Thymus (tissue), 11 donors: ENCODE measurements around the gene DAZAP1. TPM values are rescaled to one million over a fixed set of nuclear protein-coding genes. Genes with fewer than 3 reads are reported as not detected.
"Not testable (repeated sequence)": the region's sequence is repeated elsewhere in the genome, so short reads cannot be mapped to it uniquely, and the experiment has no call there.

Experiments used
- DNase-seq, 9 donors: peaks; one replicate each; pipeline ENCODE4 v3.0.0-alpha.2; 2013; ENCODE audit warnings: low spot score in 9 of 9, low read depth in 6 of 9, missing footprints in 1 of 9
- H3K27ac ChIP-seq, 2 donors: one replicate each; pipeline ENCODE4 v1.5.1; 2013; ENCODE audit warnings: control low read depth in 1 of 2, low read depth in 1 of 2, low read length in 1 of 2, mild to moderate bottlenecking in 1 of 2, moderate library complexity in 1 of 2
- H3K27me3 ChIP-seq, 2 donors: one replicate each; pipeline ENCODE4 v1.5.1; 2013; ENCODE audit warnings: low read length in 1 of 2; ENCODE audit not compliant: control insufficient read depth in 2 of 2, insufficient read depth in 1 of 2
- H3K36me3 ChIP-seq, 2 donors: one replicate each; pipeline ENCODE4 v1.5.1; 2013; ENCODE audit warnings: low read length in 1 of 2, mild to moderate bottlenecking in 1 of 2, moderate library complexity in 1 of 2; ENCODE audit not compliant: control insufficient read depth in 2 of 2, insufficient read depth in 2 of 2
- H3K4me1 ChIP-seq, 2 donors: one replicate each; pipeline ENCODE4 v1.5.1; 2013; ENCODE audit warnings: low read length in 2 of 2; ENCODE audit not compliant: control insufficient read depth in 2 of 2, insufficient read depth in 2 of 2
- H3K4me3 ChIP-seq, 2 donors: one replicate each; pipeline ENCODE4 v1.5.1; 2013; ENCODE audit warnings: low read length in 2 of 2, control low read depth in 1 of 2, mild to moderate bottlenecking in 1 of 2
- H3K9me3 ChIP-seq, 2 donors: one replicate each; pipeline ENCODE4 v1.5.1; 2013; ENCODE audit warnings: low read length in 1 of 2, mild to moderate bottlenecking in 1 of 2; ENCODE audit not compliant: control insufficient read depth in 2 of 2, insufficient read depth in 1 of 2
- WGBS: extraction: QIAGEN DNeasy Blood & Tissue Kit; methylation state at CpG from one replicate; pipeline ENCODE4 v1.1.7; 2013; 5-methylcytosine and 5-hydroxymethylcytosine counted together
- polyA plus RNA-seq: library from polyadenylated mRNA; stranded (reverse); fragments of 200-250 nt; gene quantifications from one replicate; pipeline ENCODE4 v1.2.3, GENCODE V29; 2013
- total RNA-seq: library from RNA; stranded (reverse); fragments of 120-200 nt; gene quantifications from one replicate; pipeline ENCODE4 v1.2.4, GENCODE V29; 2013
- donor health status: healthy.

Gene DAZAP1
- total and polyA plus RNA-seq, 2 donors, result 67.8 to 112 TPM

DNA sequence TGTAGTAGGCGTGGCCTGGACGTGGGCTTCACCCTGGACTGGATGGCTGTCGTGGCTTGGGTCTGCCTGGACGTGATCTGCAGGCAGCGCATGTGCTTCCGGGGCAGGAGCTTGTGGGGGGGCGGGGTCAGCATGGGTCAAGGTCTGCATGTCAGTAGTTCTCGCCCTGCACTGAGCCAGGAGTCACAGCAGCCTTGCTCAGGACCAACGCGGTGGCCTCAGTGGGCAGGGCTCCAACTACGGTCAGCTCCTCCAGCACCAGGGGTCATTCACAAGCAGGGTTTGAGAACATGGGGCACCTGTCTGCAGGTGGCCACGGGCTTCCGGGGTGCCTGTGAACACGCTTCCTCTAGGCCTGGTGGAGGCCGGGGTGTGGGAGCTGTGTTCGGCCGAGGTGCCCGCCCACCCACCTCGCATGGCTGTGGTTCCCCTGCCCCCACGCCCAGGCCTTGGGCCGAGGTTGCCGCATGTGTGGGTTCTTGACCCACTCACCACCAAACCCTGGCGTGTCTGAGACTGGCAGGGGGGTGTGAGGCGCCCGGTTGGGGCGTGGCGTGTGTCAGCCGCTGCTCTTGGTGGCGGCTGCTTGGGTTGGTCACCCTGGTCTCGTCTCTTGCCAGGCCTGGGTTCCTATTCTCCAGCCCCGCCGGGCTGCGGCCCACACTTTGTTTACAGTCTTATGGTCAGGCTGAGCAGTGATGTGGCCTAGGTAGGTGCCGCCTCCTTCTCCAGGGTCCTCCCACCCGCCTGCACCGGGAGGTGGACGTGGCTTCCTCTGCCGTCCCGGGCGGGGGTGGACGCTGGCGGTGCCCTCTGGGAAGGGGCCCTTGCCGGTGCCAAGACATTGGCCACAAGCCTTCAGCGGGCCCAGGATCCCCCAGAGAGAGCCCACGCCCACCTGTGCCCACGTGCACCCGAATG is 26.0 kb downstream of the DAZAP1 start:
- H3K27me3 ChIP-seq, result no peaks in the 10 kb centered on the region
- DNase-seq, result no peak
- peaks cover 60 to 65% of the 10 kb centered on the region in 2 donors for H3K36me3 ChIP-seq
- 97% methylated on average over 47 of the region's 47 CpGs for WGBS
- no peak overlapping the region for H3K27ac ChIP-seq
- no peaks in the 10 kb centered on the region for H3K9me3 ChIP-seq
- H3K4me1 ChIP-seq, result peaks cover 0 to 3% of the 10 kb centered on the region in 2 donors
- no peak overlapping the region for H3K4me3 ChIP-seq

GRCh38 chr19:1434040-1434366 is 26.6 kb downstream of the DAZAP1 start:
- H3K4me3 ChIP-seq, result no peak overlapping the region
- no peak overlapping the region for H3K27ac ChIP-seq
- no peaks in the 10 kb centered on the region for H3K9me3 ChIP-seq
- H3K36me3 ChIP-seq, result peaks cover 54 to 59% of the 10 kb centered on the region in 2 donors
- peaks cover 0 to 4% of the 10 kb centered on the region in 2 donors for H3K4me1 ChIP-seq
- 96% methylated on average over 17 of the region's 17 CpGs for WGBS
- DNase-seq, result no peak
- no peaks in the 10 kb centered on the region for H3K27me3 ChIP-seq

GRCh38 chr19:1434577-1435060 is 27.2 kb downstream of the DAZAP1 start:
- peaks cover 5 to 10% of the 10 kb centered on the region in 2 donors for H3K4me1 ChIP-seq
- 97% methylated on average over 39 of the region's 39 CpGs for WGBS
- H3K27me3 ChIP-seq, result no peaks in the 10 kb centered on the region
- no peaks in the 10 kb centered on the region for H3K9me3 ChIP-seq
- DNase-seq, result no peak
- H3K4me3 ChIP-seq, result no peak overlapping the region
- no peak overlapping the region for H3K27ac ChIP-seq
- H3K36me3 ChIP-seq, result peaks cover 51 to 56% of the 10 kb centered on the region in 2 donors

GRCh38 chr19:1435378-1435989 is 28.1 kb downstream of the DAZAP1 start:
- Histone ChIP-seq H3K36me3 (peaks cover 51 to 56% of the 10 kb centered on the region in 2 donors), H3K9me3 (no peaks in the 10 kb centered on the region), H3K4me3 (no peak overlapping the region), H3K27ac (no peak overlapping the region), H3K27me3 (no peaks in the 10 kb centered on the region), H3K4me1 (peaks cover 7 to 12% of the 10 kb centered on the region in 2 donors)
- 95% methylated on average over 21 of the region's 21 CpGs for WGBS
- no peak for DNase-seq

DNA sequence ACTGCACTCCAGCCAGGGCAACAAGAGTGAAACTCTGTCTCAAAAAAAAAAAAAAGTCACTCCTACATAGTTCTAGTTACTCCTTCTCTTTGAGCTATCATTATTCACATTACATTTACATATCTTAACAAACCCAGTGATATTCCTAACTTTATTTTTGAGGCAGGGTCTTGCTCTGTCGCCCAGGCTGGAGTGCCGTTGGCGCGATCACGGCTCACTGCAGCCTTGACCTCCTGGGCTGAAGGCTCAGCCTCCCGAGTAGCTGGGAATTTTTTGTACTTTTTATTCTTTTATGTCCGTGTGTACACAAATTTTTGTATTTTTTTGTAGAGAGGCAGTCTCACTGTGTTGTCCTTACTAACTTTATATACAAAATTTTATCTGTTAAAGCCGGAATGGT is 30.2 kb downstream of the DAZAP1 start:
- H3K9me3 ChIP-seq, result no peaks in the 10 kb centered on the region
- peak overlapping the region in 1 of 2 donors; percentile 74 for H3K4me3 ChIP-seq
- peaks cover 53 to 60% of the 10 kb centered on the region in 2 donors for H3K36me3 ChIP-seq
- H3K27me3 ChIP-seq, result no peaks in the 10 kb centered on the region
- DNase-seq, result no peak
- peaks cover 7 to 12% of the 10 kb centered on the region in 2 donors for H3K4me1 ChIP-seq
- 87% methylated on average over 8 of the region's 8 CpGs for WGBS
- no peak overlapping the region for H3K27ac ChIP-seq

DNA sequence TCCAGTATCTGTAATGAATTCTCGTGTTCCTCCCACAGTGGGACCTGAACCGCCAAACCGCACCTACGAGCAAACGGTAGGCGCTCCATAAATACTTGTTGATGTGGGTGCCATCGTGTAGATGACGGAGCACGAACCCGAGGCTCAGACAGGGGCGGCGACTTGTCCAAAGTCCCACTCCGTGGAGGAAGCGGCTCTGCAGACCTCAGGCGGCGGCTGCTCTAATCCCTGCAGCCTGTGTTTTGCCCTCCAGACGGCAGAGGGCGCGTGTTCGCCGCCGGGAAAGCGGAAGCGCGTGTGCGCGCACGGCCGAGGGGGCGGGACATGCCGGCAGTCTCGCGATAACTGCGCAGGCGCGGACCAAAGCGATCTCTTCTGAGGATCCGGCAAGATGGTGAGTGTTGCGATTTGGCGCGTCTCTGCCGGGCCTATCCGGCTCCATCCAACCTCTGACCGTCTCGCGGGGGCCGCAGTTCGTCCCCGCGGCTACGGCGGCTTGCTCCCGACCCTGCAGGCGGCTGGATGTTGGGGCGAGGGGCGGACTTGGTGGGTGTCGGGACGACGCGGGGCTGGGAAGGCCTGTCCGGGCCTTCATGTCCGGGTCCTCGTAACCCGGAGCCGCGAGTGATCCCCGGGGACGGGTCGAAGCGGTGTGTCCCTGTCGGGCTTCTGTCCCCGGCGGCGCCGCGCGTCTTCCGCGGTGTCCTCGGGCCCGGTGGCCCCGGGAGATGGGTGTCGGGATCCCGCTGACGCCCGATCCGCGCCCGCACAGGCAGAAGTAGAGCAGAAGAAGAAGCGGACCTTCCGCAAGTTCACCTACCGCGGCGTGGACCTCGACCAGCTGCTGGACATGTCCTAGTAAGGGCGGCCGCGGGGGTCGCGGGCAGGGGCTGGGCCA is 30.9 kb downstream of the DAZAP1 start, which contains the start of gene RPS15:
Gene RPS15, plus strand, starts transcription at position 362 of the 898 bp plus-strand sequence. Its CDS starts 30 bp downstream, at position 392.
- H3K4me3 ChIP-seq, result peak within 1 kb of the TSS; percentile 74 to 96
- H3K36me3 ChIP-seq, result peaks cover 46 to 53% of the 10 kb centered on the region in 2 donors
- peaks cover 7 to 12% of the 10 kb centered on the region in 2 donors for H3K4me1 ChIP-seq
- peak within 1 kb of the TSS; percentile 89 for H3K27ac ChIP-seq
- no peaks in the 10 kb centered on the region for H3K9me3 ChIP-seq
- DNase-seq, result peak; percentile 90 to 98 (median 95)
- 2% methylated on average over 100 of the region's 100 CpGs for WGBS
- H3K27me3 ChIP-seq, result no peaks in the 10 kb centered on the region

- H3K36me3 ChIP-seq, result peaks cover 40 to 46% of the 10 kb centered on the region in 2 donors
These were observed 31.6 kb downstream of the DAZAP1 start for GRCh38 chr19:1438933-1439354.

DNA sequence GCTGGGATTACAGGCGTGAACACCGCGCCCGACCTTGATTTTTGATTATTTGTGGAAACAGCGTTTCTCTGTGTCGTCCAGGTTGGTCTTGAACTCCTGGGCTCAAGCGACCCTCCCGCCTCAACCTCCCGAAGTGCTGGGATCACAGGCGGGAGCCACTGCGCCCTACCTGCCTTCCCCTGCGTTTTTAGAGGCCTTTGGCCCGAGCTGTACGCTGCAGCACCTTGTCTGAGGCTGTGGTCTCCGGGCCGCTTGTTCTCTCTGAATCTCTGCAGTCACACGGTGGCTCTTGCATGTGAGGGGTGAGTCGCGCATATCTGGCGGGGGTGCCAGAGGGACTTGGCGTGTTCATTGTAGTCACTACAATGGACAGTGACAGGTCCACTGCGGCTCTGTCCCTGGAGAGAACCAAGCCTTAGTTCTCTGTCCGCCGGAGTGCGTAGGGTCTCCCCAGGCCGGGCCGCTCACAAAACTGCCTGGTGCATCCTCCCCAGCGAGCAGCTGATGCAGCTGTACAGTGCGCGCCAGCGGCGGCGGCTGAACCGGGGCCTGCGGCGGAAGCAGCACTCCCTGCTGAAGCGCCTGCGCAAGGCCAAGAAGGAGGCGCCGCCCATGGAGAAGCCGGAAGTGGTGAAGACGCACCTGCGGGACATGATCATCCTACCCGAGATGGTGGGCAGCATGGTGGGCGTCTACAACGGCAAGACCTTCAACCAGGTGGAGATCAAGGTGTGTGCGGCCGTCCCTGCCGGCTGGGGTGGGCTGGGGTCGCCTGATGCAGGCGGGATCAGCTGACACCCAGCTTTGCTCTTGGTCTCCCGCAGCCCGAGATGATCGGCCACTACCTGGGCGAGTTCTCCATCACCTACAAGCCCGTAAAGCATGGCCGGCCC is 32.4 kb downstream of the DAZAP1 start:
- WGBS, result 94% methylated on average over 57 of the region's 57 CpGs
- not testable (repeated sequence) for DNase-seq, H3K9me3 ChIP-seq, H3K27me3 ChIP-seq, H3K27ac ChIP-seq
- Histone ChIP-seq H3K4me3 (peak overlapping the region in 1 of 2 donors; percentile 96), H3K4me1 (peaks cover 7 to 14% of the 10 kb centered on the region in 2 donors), H3K36me3 (peaks cover 32 to 38% of the 10 kb centered on the region in 2 donors)

More at GRCh38 chr19:1438933-1439354, 31.6 kb downstream of the DAZAP1 start:
- Histone ChIP-seq H3K4me1 (peaks cover 7 to 12% of the 10 kb centered on the region in 2 donors), H3K27ac (peak overlapping the region in 1 of 2 donors; percentile 89), H3K4me3 (peak overlapping the region; percentile 74 to 96), H3K9me3 (peaks cover 0 to 2% of the 10 kb centered on the region in 2 donors), H3K27me3 (peaks cover 0 to 2% of the 10 kb centered on the region in 2 donors)
- 2% methylated on average over 26 of the region's 26 CpGs for WGBS
- peak in 2 of 9 donors; percentile 10 to 24 for DNase-seq
